Measurements from ENCODE around the gene DIAPH2.

DIAPH2 gene

GRCh38 chrX:97605271-97605670 lies 920.6 kb downstream of the DIAPH2 start:
- H3K4me1 ChIP-seq (ENCODE audit: insufficient read depth, low read length, poor library complexity, severe bottlenecking) = no peaks in the 10 kb centered on the region
- H3K4me2 ChIP-seq (ENCODE audit: low read depth, low read length, poor library complexity, severe bottlenecking) = no peak overlapping the region
- no peaks in the 10 kb centered on the region for H3F3A ChIP-seq (ENCODE audit: low read depth)
- no peaks in the 10 kb centered on the region for H3K27me3 ChIP-seq (ENCODE audit: insufficient read depth, low read length, poor library complexity, severe bottlenecking)
- no peak overlapping the region for H2AFZ ChIP-seq (ENCODE audit: low read length)
- H3K9me3 ChIP-seq (ENCODE audit: insufficient read depth, low read depth, low read length) = no peaks in the 10 kb centered on the region
- no peaks in the 10 kb centered on the region for H3K9me2 ChIP-seq (replicated peaks; ENCODE audit: low read depth, low read length)
- H3K79me2 ChIP-seq (ENCODE audit: insufficient read depth, low read length) = no peaks in the 10 kb centered on the region
- no peak overlapping the region for H3K9ac ChIP-seq (ENCODE audit: low read depth, low read length, poor library complexity, severe bottlenecking)
- no peaks in the 10 kb centered on the region for H4K20me1 ChIP-seq (ENCODE audit: insufficient read depth, low read length, poor library complexity, severe bottlenecking)
- no peaks in the 10 kb centered on the region for H3K36me3 ChIP-seq (ENCODE audit: insufficient read depth, low read length)
- TF ChIP-seq CTCF (conservative IDR thresholded peaks at IDR 0.05; ENCODE audit: low read length) (no peak), EZH2phosphoT487 (IDR thresholded peaks at IDR 0.05; ENCODE audit: borderline replicate concordance) (no peak)
- H3K4me3 ChIP-seq (ENCODE audit: low read length, poor library complexity, severe bottlenecking) = no peak overlapping the region

- Histone ChIP-seq H2AFZ (ENCODE audit: low read length) (no peak overlapping the region), H3K27me3 (ENCODE audit: insufficient read depth, low read length, poor library complexity, severe bottlenecking) (no peaks in the 10 kb centered on the region), H3K4me2 (ENCODE audit: low read depth, low read length, poor library complexity, severe bottlenecking) (no peak overlapping the region), H3K36me3 (ENCODE audit: insufficient read depth, low read length) (no peaks in the 10 kb centered on the region), H3K9me3 (ENCODE audit: insufficient read depth, low read depth, low read length) (no peaks in the 10 kb centered on the region), H3F3A (ENCODE audit: low read depth) (no peaks in the 10 kb centered on the region), H3K9me2 (replicated peaks; ENCODE audit: low read depth, low read length) (no peaks in the 10 kb centered on the region), H3K4me1 (ENCODE audit: insufficient read depth, low read length, poor library complexity, severe bottlenecking) (no peaks in the 10 kb centered on the region), H4K20me1 (ENCODE audit: insufficient read depth, low read length, poor library complexity, severe bottlenecking) (no peaks in the 10 kb centered on the region), H3K4me3 (ENCODE audit: low read length, poor library complexity, severe bottlenecking) (no peak overlapping the region), H3K79me2 (ENCODE audit: insufficient read depth, low read length) (no peaks in the 10 kb centered on the region), H3K9ac (ENCODE audit: low read depth, low read length, poor library complexity, severe bottlenecking) (no peak overlapping the region)
- no peak for TF ChIP-seq EZH2phosphoT487 (IDR thresholded peaks at IDR 0.05; ENCODE audit: borderline replicate concordance)
- no peak for TF ChIP-seq CTCF (conservative IDR thresholded peaks at IDR 0.05; ENCODE audit: low read length)
Observed at GRCh38 chrX:97609357-97609756, 924.7 kb downstream of the DIAPH2 start.

- Histone ChIP-seq H3F3A (ENCODE audit: low read depth) (no peaks in the 10 kb centered on the region), H3K9me3 (ENCODE audit: insufficient read depth, low read depth, low read length) (no peaks in the 10 kb centered on the region), H4K20me1 (ENCODE audit: insufficient read depth, low read length, poor library complexity, severe bottlenecking) (no peaks in the 10 kb centered on the region), H3K36me3 (ENCODE audit: insufficient read depth, low read length) (no peaks in the 10 kb centered on the region), H3K9me2 (replicated peaks; ENCODE audit: low read depth, low read length) (no peaks in the 10 kb centered on the region), H3K4me3 (ENCODE audit: low read length, poor library complexity, severe bottlenecking) (no peak overlapping the region), H3K4me1 (ENCODE audit: insufficient read depth, low read length, poor library complexity, severe bottlenecking) (no peaks in the 10 kb centered on the region), H2AFZ (ENCODE audit: low read length) (no peak overlapping the region), H3K4me2 (ENCODE audit: low read depth, low read length, poor library complexity, severe bottlenecking) (no peak overlapping the region), H3K79me2 (ENCODE audit: insufficient read depth, low read length) (no peaks in the 10 kb centered on the region), H3K27me3 (ENCODE audit: insufficient read depth, low read length, poor library complexity, severe bottlenecking) (no peaks in the 10 kb centered on the region), H3K9ac (ENCODE audit: low read depth, low read length, poor library complexity, severe bottlenecking) (no peak overlapping the region)
- no peak for TF ChIP-seq EZH2phosphoT487 (IDR thresholded peaks at IDR 0.05; ENCODE audit: borderline replicate concordance)
- no peak for TF ChIP-seq CTCF (conservative IDR thresholded peaks at IDR 0.05; ENCODE audit: low read length)
Observed at GRCh38 chrX:97609938-97610337, 925.3 kb downstream of the DIAPH2 start.
